ENCODE data around the gene AKIP1.
"Not testable (repeated sequence)": the region's sequence is repeated elsewhere in the genome, so short reads cannot be mapped to it uniquely, and the experiment has no call there.

AKIP1 gene

DNA sequence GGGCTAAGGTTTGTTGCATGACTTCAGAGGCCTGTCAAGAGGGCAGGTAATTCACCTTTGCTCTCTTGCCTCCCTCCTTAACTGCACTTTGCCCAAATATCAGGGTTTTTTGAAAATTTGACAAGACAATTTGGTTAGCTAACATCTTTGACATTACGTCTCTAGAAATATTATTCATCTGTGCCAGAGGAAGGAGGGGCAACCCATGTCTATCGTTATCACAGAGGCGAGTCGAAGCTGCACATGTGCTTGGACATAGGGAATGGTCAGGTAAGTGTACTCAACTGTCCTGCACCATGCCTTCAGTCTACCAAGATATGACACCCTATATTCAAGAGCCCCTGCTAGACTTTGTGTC is 3.7 kb downstream of the AKIP1 start:
- in situ Hi-C loops (cut with MboI; ENCODE audit: low sequenced_read_pairs) = no loop called here

DNA sequence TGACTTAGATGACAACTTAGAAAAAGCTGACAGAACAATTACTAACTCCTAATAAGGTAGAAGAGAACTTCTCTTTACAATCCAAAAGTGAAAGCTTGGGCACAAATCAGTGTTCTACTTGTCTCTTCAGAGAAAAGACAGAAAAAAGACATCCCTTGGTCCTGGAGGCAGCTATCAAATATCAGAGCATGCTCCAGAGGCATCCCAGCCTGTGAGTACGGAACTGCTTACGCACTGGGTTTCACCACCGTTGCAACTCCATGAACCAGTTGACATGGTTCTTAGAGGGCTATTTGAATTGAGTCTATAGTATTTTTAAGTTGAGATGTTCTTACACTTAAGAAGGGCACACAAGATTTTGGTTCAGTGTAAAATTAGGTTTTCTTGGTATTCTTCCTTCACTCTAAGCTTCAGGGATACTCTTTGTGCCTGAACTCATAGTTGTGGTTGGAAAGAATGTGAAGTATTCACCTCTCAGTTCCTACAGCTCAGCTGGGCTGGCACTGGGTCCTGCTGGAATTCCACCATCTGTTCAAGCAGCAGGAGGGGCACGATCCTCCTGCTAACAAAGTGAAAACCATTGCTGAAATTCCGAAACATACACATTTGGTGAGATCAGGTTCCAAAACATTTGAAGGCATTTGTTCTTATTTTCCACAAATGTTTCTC is 6.3 kb downstream of the AKIP1 start:
- in situ Hi-C loops (cut with MboI; ENCODE audit: low sequenced_read_pairs) = no loop called here

DNA sequence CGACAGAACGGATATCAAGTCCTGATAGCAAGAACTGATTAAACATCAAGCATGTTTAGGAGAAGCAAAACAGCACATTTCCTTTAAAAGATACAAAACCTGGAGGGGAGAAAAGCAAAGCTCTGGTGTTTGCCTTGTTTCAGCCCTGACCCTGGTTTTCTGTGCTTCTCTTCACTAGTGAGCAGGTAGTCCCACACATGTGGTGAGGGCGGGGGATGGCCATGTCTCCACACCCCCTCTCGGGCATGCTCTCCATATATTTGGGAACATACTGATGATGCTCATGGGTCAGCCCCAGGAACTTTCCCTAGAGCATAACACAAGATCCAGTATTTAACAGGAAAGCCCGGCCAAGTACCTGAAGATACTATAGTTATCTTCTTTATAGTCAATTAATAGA is 11.7 kb downstream of the AKIP1 start:
- in situ Hi-C loops (cut with MboI; ENCODE audit: low sequenced_read_pairs) = no loop called here

DNA sequence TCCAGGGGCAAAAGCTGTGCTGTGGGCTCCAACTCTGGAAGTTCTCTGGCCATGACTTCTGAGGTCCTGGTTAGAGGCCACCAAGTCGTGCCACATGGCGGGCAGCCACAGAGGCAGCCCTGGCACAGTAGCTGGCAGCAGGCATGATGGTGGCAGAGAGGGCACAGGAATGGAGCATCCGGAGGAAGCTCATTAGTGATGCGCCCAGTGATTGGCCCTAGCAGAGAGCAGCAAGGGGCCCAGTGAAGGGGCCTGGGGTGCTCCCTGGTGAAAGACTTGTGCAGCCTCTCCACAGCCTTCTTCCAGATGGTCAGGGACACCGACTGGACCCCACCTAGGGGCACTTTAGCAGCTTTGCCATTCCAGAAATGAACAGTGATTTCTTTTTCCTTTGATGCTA is 14.7 kb downstream of the AKIP1 start:
- in situ Hi-C loops (cut with MboI; ENCODE audit: low sequenced_read_pairs) = no loop called here

DNA sequence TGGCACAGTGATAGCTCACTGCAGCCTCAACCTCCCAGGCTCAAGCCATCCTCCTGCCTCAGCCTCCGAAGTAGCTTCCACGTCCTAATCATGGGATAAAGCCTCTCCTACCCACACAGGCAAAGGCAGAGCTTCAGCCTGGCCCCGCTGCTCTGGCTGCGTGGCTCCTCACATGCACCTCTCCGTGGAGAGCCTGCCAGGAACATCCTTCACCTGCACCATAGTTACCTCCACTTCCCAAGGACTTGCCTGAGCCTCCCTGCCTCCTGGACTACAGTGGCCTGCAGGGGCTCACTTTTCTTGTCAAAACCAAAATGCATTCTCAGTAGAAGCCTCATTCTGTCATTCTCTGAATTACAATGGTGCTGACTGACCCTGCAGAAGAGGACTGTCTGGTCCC is 15.2 kb downstream of the AKIP1 start:
- in situ Hi-C loops (cut with MboI; ENCODE audit: low sequenced_read_pairs) = no loop called here

DNA sequence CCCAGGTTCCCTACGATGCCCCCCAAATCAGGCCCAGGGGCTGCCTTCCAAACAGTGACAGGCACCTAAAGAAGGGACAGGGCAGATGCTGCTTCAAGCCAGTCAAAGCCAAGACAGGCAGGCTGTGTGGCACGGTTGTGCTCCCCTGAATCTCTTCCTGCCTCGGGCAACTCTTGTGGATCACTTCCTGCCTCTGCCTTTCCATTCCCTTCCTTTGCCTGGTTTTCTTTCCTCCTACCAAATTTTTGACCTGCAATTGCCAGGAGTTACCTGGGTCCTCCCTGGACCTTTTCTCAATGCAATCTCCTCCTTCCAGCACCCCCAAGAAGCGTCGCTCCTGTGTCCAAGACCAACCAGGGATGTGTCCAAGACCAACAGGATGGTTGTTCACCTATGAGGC is 16.2 kb downstream of the AKIP1 start:
- in situ Hi-C loops (cut with MboI; ENCODE audit: low sequenced_read_pairs) = no loop called here

DNA sequence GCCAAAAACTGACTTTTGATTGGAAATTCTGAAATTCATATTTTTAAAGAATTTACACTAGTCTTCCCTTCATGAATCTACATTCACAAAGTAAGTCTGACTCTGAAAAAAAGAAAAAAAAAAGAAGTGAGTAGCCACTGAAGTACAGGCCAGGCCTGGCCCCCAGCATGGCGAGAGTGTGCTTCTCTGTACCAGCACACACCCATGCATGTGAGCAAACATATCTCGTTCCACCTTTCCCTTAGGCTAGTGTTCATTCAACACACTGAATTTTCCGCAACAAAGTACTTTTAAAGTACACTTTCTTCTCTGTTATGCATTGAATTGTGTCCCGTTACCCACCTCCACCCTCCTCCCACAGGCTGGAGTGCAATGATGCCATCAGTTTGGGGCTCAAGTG is 17.2 kb downstream of the AKIP1 start:
- in situ Hi-C loops (cut with MboI; ENCODE audit: low sequenced_read_pairs) = no loop called here

DNA sequence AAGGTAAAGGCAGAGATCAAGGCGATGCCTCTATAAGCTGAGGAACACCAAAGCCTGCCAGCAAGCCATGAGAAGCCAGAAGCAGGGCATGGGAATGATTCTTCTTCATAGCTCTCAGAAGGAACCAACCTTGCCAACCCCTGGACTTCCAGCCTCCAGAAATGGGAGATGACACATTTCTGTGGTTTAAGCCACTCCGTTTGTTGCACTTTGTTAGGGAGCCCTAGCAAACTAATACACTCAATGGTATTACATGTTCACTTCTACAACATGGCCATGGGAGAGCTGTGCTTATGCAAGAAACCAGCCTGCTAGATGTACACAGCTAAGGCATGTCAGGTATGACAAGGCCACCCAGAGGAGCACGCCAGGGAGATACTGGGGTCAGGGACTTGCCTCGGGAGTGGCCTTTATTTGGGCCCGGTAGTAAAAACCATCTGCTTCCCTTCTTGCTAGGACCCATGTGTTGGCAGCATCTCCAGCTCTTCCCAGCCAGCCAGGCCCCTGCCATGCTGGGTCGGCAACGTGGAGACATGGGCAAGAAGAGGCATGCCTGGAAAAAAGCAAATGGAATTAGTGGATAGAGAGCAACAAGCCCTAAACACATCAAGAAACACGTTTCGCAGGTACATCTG is 18.1 kb downstream of the AKIP1 start:
- in situ Hi-C loops (cut with MboI; ENCODE audit: low sequenced_read_pairs) = no loop called here

DNA sequence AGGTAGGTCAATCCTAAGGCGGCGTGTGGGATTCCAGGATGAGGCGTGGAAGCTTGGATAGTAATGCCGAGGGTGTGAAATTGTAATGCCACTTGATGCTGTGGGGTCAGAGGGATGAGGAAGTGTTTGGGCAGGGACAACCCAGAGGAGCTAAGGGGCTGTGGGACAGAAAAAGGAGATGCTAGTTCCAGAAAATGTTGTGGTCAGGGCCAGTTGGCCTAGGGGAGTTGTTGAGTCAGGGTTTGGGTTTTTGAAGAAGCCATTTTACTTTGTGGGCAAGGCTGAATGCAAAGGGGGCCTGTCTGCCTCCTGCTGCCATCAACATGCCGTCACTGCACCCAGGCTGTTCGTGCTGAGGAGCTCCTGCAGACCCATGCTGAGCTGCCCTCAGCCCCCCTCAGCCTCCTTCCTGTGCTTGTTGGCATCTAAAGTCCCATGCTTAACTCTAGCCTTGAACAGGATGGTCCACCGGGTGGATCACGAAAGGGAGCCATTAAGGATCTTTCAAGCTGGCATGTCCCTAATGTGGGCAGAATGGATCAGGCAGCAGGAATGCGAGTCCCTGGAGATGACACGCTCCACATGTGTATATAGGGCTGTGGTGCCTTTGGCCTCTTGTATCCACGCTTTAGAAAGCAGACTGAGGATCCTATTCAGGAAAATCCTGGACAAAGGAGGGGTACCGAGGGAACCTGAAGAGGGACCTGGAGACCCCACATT is 19.6 kb downstream of the AKIP1 start:
- in situ Hi-C loops (cut with MboI; ENCODE audit: low sequenced_read_pairs) = no loop called here

DNA sequence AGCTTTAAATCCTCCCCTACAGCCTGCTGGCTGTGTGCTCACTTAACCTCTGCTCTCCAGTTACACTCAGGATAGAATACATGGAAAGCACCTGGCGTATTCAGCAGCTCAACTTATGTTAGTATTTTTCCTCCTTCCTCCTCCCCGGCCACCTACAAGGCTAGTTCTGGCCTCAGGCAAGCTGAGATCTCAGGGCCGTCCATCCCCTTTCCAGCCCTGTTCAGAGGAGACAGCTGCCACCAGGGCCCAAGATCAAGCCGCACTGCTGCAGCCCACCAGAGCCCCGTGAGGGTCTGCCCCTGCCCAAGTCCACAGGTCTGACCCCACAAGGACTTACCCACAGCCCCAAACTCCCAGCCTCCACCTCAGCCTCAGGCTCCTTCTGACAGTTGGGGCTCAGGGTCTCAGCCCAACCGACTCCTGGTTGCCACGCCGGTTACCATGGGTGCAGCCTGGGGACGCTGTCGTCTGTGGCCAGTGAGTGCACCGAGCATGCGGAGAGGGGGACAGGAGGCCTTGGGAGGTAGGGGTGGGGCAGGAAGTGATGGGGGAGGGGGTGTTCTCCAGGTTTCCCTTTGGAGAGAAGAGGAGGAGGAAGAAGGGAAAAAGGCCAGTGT is 21.7 kb downstream of the AKIP1 start, which contains the start of gene C11orf16:
C11orf16 (minus strand) TSS at position 384 of the 617 bp plus-strand sequence. CDS start 639 bp downstream, outside the sequence.
- in situ Hi-C loops (cut with MboI; ENCODE audit: low sequenced_read_pairs) = no loop called here

DNA sequence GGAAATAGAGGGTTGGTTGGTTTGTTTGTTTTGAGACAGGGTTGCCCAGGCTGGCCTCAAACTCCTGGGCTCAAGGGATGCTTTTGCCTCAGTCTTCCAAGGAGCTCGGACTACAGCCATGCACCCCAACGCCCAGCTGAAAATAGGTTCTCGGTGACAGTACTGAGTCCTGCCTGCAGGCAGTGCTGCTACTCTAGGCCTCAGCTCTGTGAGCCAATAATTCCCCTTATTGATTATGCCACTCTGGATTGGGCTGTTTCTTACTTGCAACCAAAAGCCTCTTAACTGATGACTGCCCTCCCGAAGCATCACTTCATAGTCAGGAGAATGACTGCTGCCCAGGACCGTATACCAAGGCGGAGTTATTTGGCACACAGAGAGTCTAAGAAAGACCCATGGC is 22.9 kb downstream of the AKIP1 start:
- in situ Hi-C loops (cut with MboI; ENCODE audit: low sequenced_read_pairs) = no loop called here

DNA sequence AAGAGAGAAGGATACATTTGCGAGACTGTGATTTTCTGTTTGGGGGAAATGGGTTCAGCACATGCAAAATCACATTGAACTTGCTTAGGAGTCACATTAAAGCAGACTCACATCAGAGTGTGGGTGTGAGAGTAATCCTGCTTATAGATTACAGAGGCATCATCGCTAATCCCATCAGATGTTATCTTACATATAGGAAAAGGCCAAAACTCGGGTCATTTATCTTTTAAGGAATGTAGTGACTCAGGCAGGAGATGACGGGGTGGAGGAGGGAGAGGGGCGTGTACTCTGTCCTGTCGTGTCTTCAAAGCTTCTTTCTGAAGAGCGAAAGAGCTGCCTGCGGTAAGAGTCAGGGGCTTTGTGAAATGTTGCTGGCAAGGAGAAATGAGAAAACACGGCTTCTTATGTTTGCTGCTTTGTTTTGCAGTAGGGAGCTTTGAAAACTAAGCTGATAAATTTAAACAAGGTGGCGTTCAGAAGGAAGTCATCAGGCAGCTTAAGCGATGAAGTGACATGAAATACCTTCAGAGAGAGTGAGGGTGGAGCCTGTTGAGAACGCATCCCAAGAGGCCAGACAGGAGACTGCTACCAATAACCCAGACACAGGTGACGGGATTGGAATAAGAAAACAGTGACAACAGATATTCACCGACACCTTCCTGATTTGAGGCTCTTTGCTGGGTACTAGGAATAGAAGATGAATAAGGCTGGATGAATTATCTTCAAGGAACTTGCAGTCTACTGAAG is 23.9 kb downstream of the AKIP1 start:
- in situ Hi-C loops (cut with MboI; ENCODE audit: low sequenced_read_pairs) = no loop called here

DNA sequence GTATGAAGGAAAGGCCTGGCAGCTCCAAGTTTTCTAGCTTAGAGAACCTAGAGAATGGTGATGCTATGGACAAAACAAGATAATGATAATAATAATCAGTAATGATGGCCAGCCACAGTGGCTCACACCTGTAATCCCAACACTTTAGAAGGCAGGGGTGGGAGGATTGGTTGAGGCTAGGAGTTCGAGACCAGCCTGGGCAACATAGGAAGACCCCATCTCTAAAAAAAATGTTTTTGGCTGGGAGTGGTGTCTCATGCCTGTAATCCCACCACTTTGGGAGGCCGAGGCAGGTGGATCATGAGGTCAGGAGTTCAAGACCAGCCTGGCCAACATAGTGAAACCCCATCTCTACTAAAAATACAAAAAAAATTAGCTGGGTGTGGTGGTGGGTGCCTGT is 24.8 kb downstream of the AKIP1 start:
- in situ Hi-C loops (cut with MboI; ENCODE audit: low sequenced_read_pairs) = not testable (repeated sequence)

DNA sequence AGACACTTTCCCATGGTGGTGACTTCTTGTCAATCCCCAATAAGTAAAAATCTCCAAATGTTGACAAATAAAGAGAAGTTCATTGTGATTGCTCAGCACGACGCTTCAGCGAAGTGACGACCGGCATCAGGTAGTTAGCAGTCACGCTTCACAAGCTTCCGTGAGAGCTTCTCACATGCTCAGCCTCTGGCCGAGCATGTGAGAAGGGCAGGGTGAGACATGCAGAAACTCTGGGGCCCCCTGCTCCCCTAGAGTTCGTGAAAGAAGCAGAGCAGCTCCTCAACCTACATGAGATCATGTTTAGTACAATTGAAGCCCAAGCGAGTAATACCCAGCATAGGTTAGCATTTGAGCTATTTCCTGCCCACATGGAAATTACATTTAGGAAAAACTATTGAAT is 26.2 kb downstream of the AKIP1 start:
- in situ Hi-C loops (cut with MboI; ENCODE audit: low sequenced_read_pairs) = no loop called here

DNA sequence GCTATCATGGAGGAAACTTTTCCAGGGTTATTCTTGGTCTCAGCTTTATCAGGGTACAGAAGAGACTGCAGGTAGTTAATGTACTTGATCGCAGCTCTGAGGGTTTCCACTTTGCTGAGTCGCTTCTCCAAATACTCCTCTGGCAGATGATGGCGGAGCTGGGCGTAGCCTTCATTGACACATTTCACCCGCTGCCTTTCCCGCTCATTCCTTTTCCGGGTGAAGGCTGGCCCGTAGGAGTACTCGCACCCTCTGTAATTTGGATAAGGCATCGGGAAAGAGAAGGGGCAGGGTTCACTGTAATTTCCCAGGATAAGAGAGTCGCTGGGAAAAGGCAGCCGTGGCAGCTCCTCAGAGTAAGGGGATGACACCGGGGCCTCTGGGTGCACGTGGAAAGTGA is 26.7 kb downstream of the AKIP1 start:
- in situ Hi-C loops (cut with MboI; ENCODE audit: low sequenced_read_pairs) = no loop called here

DNA sequence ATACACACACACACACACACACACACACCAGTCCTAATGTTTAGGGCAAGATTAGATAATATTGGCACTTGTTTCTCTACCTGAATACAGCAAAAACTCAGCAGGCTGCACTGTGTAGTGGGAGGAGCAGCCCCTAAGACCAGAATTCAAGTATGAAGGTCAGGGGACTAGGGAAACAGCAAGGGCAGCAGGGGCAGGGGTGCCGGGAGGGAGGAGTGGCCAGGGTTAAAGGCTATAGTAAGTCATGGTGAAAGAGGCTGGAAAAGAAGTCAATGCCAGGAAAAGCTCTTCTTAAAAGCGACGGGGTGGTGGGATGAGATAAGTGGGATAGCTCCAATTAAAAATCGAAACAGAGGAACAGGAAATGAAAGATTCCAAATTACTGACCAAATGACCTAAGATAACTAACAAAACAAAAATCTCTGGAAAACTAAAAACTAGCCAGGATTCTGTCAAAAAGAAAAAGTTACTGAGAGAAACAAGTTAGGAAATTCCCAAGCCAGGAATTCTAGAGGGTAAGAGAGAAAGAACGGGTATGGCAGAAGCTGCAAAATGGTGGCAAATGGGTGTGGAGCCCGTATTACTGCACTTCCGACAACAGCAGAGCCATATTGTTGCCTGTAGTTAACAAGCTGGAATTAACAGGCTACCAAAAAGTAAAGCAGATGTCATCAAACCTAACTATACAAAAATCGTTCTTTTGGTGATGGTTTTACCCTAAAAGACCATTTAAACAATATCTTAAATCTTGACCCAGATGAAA is 30.5 kb downstream of the AKIP1 start:
- in situ Hi-C loops (cut with MboI; ENCODE audit: low sequenced_read_pairs) = no loop called here

DNA sequence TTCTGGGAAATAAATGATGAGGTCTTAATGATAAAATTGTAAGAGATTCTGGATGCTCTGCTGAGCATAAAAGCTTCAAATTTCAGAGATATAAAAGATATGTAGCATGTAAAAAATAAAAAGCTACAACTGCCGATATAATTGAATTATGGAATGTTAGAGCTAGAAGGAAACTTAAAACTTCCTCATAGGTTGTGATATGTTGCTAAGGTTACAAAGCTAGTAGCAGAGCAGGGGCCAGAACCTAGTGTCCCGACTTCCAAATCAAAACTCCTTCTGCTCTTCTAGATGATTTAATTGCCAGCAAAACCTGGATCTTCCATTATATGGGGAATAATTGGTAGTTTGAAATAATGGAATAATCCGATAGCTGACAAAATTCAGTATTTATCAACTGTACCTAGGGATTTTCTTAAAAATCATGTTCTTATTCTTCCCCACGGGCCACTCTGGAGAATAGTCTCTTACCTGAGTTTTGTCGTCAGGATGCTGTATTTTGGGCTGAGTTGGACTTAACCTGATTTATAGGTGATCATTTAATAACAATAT is 31.6 kb downstream of the AKIP1 start, which contains the start of gene ASCL3:
ASCL3 (minus strand) TSS at position 499 of the 549 bp plus-strand sequence. CDS start 4,855 bp downstream, outside the sequence.
- in situ Hi-C loops (cut with MboI; ENCODE audit: low sequenced_read_pairs) = no loop called here

DNA sequence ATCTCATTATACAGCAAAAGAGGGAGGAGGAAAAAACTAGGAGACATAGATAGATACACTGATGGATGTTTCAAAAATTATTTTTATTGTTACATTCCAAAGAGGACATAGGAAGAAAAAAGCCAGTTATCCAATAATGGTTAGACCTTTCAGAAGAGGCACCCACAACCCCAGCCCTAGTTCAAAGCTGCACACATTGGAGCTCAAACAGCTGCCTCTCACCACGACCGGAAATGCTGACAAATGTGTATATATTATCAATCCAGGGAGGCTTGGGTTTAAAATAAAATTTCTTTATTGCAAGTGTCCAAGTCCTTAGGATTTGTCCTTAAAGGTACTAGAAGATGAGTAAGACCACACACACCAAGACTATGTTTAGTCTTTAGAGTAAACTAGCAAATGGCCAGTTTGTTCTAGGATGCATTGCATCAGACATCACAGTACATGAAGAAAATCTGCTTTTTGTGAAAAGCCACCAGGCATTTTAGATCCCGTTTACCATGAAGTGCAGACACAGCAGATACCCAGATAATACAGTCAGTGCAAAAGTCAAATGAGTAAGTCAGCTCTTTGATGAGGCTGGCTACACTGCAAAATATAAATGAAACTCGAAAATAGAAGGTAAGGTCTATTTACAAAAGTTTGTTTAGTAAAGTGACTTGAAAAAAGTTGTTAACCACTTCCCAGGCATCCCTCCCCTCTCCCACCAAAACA is 36.4 kb downstream of the AKIP1 start:
- in situ Hi-C loops (cut with MboI; ENCODE audit: low sequenced_read_pairs) = no loop called here

DNA sequence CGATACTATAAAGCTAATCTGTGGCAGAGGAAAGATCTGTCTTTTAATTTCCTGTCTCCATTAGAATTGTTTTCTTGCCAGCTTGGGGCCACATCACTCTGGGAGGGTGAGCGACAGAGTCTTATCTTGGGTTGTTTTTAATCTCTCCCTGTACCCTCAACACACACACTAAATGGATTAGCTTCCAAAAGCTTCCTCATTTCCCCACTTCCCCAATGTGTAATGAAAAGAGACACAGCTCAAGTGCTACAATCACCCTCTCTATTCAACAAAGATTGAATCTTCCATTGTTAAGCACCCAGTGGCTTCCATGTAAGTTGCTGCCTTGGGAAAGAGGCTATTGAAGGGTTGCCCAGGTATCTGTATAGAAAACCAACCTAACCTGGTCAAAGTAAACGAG is 37.9 kb downstream of the AKIP1 start:
- in situ Hi-C loops (cut with MboI; ENCODE audit: low sequenced_read_pairs) = no loop called here

Data from HL-60/S4 treated with phorbol 12-myristate 13-acetate at 8.2 ng/mL for 4 days and 3 days (cell line).